Transverse colon (tissue), 4 donors: ENCODE data around the gene YDJC. TPM values are rescaled to one million over a fixed set of nuclear protein-coding genes. Genes with fewer than 3 reads are reported as not detected.
"Not testable (repeated sequence)": the region's sequence is repeated elsewhere in the genome, so short reads cannot be mapped to it uniquely, and the experiment has no call there.

Source experiments
- DNase-seq: peaks from one replicate; pipeline ENCODE4 v3.0.0-alpha.2; 2019
- H3K27ac ChIP-seq, 4 donors: fragments of 200-600 bp; sonication (generic); 2 replicates each; pipeline ENCODE4 v1.5.1; 2016 to 2018; ENCODE audit warnings: inconsistent platforms in 4 of 4
- H3K27me3 ChIP-seq: fragments of 200-600 bp; sonication (generic); 2 replicates; pipeline ENCODE4 v1.5.1; 2017; ENCODE audit warnings: inconsistent platforms
- H3K36me3 ChIP-seq, 4 donors: fragments of 200-600 bp; sonication (generic); 2 replicates each; pipeline ENCODE4 v1.5.1; 2017 to 2019; ENCODE audit warnings: inconsistent platforms in 4 of 4
- H3K4me1 ChIP-seq, 4 donors: fragments of 200-600 bp; sonication (generic); 2 replicates each; pipeline ENCODE4 v1.5.1; 2017 to 2020; ENCODE audit warnings: inconsistent platforms in 4 of 4
- H3K4me3 ChIP-seq, 4 donors: fragments of 200-600 bp; sonication (generic); 1 replicate in 1 of 4; 2 replicates in 3 of 4; pipeline versions ENCODE4 v1.5.1 to v1.6.1; 2017 to 2019; ENCODE audit warnings: inconsistent platforms in 4 of 4
- H3K9me3 ChIP-seq, 2 donors: fragments of 200-600 bp; sonication (generic); 2 replicates each; pipeline ENCODE4 v1.5.1; 2017 to 2019; ENCODE audit warnings: inconsistent platforms in 2 of 2
- CTCF ChIP-seq, 5 experiments: fragments of 200-600 bp in 3 of 5; fragments of 450-650 bp in 2 of 5; sonication (generic) in 3 of 5; IDR thresholded peaks; 1 replicate in 2 of 5; 2 replicates in 3 of 5; pipeline ENCODE4 v1.5.1; 2016 to 2017; ENCODE audit warnings: antibody characterized with exemption in 5 of 5, inconsistent platforms in 3 of 5, mild to moderate bottlenecking in 2 of 5, moderate library complexity in 1 of 5
- EP300 ChIP-seq: sonication (generic); formaldehyde crosslinking; IDR thresholded peaks from one replicate; pipeline ENCODE4 v1.6.1; 2017; ENCODE audit warnings: antibody characterized with exemption, low read depth
- POLR2A ChIP-seq: fragments of 450-650 bp; IDR thresholded peaks from one replicate; pipeline ENCODE4 v1.6.1; 2016; ENCODE audit warnings: antibody characterized with exemption, mild to moderate bottlenecking, moderate library complexity
- POLR2AphosphoS5 ChIP-seq, 3 donors: sonication (generic); formaldehyde crosslinking; IDR thresholded peaks; one replicate each; pipeline ENCODE4 v1.6.1; 2016; ENCODE audit warnings: antibody characterized with exemption in 3 of 3
- WGBS, 2 donors: methylation state at CpG; one replicate each; pipeline ENCODE4 v1.1.5; 2018; ENCODE audit warnings: low coverage in 1 of 2; 5-methylcytosine and 5-hydroxymethylcytosine counted together
- in situ Hi-C, 4 donors: fragments of 200-750 bp; cut with MboI; loops; one replicate each; pipeline versions ENCODE4 v1.15.0 to v1.15.1; 2017; ENCODE audit warnings: low sequenced_read_pairs in 3 of 4, low pct_ligation_motif_present in 1 of 4, low pct_unique_long_range_greater_than_20kb in 1 of 4
- intact Hi-C: fragments of 100-400 bp; cut with DNase I; formaldehyde crosslinking; loops from one replicate; pipeline ENCODE4 v1.15.1; 2023; ENCODE audit warnings: low total_unique reads
- total RNA-seq, 4 donors: library from RNA; depleted of rRNA; stranded (reverse); fragments of >200 nt; gene quantifications; one replicate each; pipeline ENCODE4 v1.1.0, GENCODE V29; 2016

YDJC gene
- total RNA-seq, 4 donors from 2014 or later, result 43.3 to 112 (median 69.5) TPM

- no peak for DNase-seq
- no peak overlapping the region for H3K4me3 ChIP-seq
- H3K27me3 ChIP-seq, result no peaks in the 10 kb centered on the region
- no peak for TF ChIP-seq POLR2A
- no peak for TF ChIP-seq POLR2AphosphoS5 (IDR thresholded peaks at IDR 0.05)
- TF ChIP-seq CTCF (IDR thresholded peaks at IDR 0.05), result no peak
- TF ChIP-seq EP300, result no peak
- H3K9me3 ChIP-seq, result no peaks in the 10 kb centered on the region
- H3K4me1 ChIP-seq, result peaks cover 0 to 2% (median 0%) of the 10 kb centered on the region in 4 donors
- no peak overlapping the region for H3K27ac ChIP-seq
- intact Hi-C loops, result no loop called here
- H3K36me3 ChIP-seq, result peaks cover 0 to 15% (median 6%) of the 10 kb centered on the region in 4 donors
- in situ Hi-C loops, result loop anchor here in 2 of 4 donors (25.0 kb wide), 2 partner anchors 113 to 512 kb away; no protein-coding TSS in a partner anchor
- WGBS, 2 donors, result 85 to 86% methylated on average over 6 of the region's 6 CpGs
These were observed 30.5 kb downstream of the YDJC start for GRCh38 chr22:21599053-21599893.

GRCh38 chr22:21598302-21598701, 31.5 kb downstream of the YDJC start:
- DNase-seq, result no peak
- H3K27me3 ChIP-seq, result no peaks in the 10 kb centered on the region
- peaks cover 0 to 24% (median 10%) of the 10 kb centered on the region in 4 donors for H3K36me3 ChIP-seq
- 88 to 94% methylated on average over 2 to 3 of the region's 3 CpGs for WGBS, 2 donors
- no peaks in the 10 kb centered on the region for H3K9me3 ChIP-seq
- H3K27ac ChIP-seq, result no peak overlapping the region
- H3K4me1 ChIP-seq, result no peaks in the 10 kb centered on the region
- H3K4me3 ChIP-seq, result no peak overlapping the region
- no peak for TF ChIP-seq EP300
- in situ Hi-C loops, result loop anchor here in 2 of 4 donors (25.0 kb wide), 2 partner anchors 114 to 511 kb away; no protein-coding TSS in a partner anchor
- intact Hi-C loops, result no loop called here

GRCh38 chr22:21596356-21597135, 33.3 kb downstream of the YDJC start:
- intact Hi-C loops, H3K9me3 ChIP-seq, H3K27me3 ChIP-seq, H3K27ac ChIP-seq, DNase-seq, H3K4me1 ChIP-seq, H3K4me3 ChIP-seq: not testable (repeated sequence)
- in situ Hi-C loops, result loop anchor here in 2 of 4 donors (25.0 kb wide), 2 partner anchors 116 to 509 kb away; no protein-coding TSS in a partner anchor
- WGBS, 2 donors, result 94 to 95% methylated on average over 9 to 13 of the region's 13 CpGs
- peaks cover 0 to 32% (median 13%) of the 10 kb centered on the region in 4 donors for H3K36me3 ChIP-seq

GRCh38 chr22:21594865-21595452, 34.9 kb downstream of the YDJC start:
- TF ChIP-seq EP300 (no peak), POLR2AphosphoS5 (IDR thresholded peaks at IDR 0.05) (no peak), POLR2A (no peak), CTCF (IDR thresholded peaks at IDR 0.05) (no peak)
- Histone ChIP-seq H3K27ac (no peak overlapping the region), H3K4me3 (no peak overlapping the region), H3K27me3 (no peaks in the 10 kb centered on the region), H3K4me1 (peaks cover 0 to 23% (median 6%) of the 10 kb centered on the region in 4 donors), H3K9me3 (no peaks in the 10 kb centered on the region), H3K36me3 (peaks cover 0 to 32% (median 13%) of the 10 kb centered on the region in 4 donors)
- in situ Hi-C loops, result loop anchor here in 2 of 4 donors (25.0 kb wide), 2 partner anchors 117 to 508 kb away; no protein-coding TSS in a partner anchor
- DNase-seq, result no peak
- intact Hi-C loops, result no loop called here
- WGBS, 2 donors, result 75 to 76% methylated on average over 3 to 5 of the region's 5 CpGs
